Right lobe of liver (tissue), 4 donors: ENCODE data around the gene RTTN.

Experiments used
- CTCF ChIP-seq, 4 donors: fragments of 200-600 bp in 3 of 4; fragments of 450-650 bp in 1 of 4; IDR thresholded peaks; one replicate each; pipeline versions ENCODE4 v1.5.1 to v1.8.0; 2016 to 2022; ENCODE audit warnings: antibody characterized with exemption in 4 of 4, mild to moderate bottlenecking in 2 of 4
- POLR2A ChIP-seq: fragments of 450-650 bp; IDR thresholded peaks from one replicate; pipeline ENCODE4 v1.6.1; 2017; ENCODE audit warnings: antibody characterized with exemption, mild to moderate bottlenecking
- donor health status: DM: no; HTN: no; CAD: no.
- donor health status: DM: no; HTN: no; CAD: no.
- donor health status: DM: no; HTN: yes; CAD: no.

GRCh38 chr18:70221156-70221914 is 15.8 kb upstream of the RTTN start:
- TF ChIP-seq CTCF (IDR thresholded peaks at IDR 0.05) (no peak), POLR2A (no peak)
